ENCODE results near the gene ADORA3. TPM values are rescaled to one million over a fixed set of nuclear protein-coding genes. Genes with fewer than 3 reads are reported as not detected.

The ADORA3 gene
- total and polyA plus RNA-seq, 2 of the 8 experiments (the other 6 are each of a cell fraction or from before 2014, with no cell fraction given): 0.03 TPM; not detected in 1

GRCh38 chr1:111475701-111476100, 27.7 kb downstream of the ADORA3 start:
- Histone ChIP-seq H4K20me1 (replicated peaks in 1 of 2; ENCODE audit: control insufficient read depth in 1 of 2, insufficient read depth in 2 of 2, low read length in 2 of 2) (no peaks in the 10 kb centered on the region), H2AFZ (ENCODE audit: low read length) (no peak overlapping the region), H4K8ac (ENCODE audit: extremely low read depth, insufficient read depth, low read length) (no peak overlapping the region), H2AK5ac (ENCODE audit: low read depth, low read length) (no peak overlapping the region), H3K27ac (ENCODE audit: low read depth, low read length) (no peak overlapping the region), H2BK20ac (ENCODE audit: low read length) (no peak overlapping the region), H4K5ac (ENCODE audit: insufficient read length, low read depth, low read length) (no peak overlapping the region), H3K36me3 (ENCODE audit: control insufficient read depth in 2 of 4, insufficient read depth in 4 of 4, low read length in 3 of 4) (no peaks in the 10 kb centered on the region), H2BK12ac (ENCODE audit: low read depth, low read length) (no peak overlapping the region), H3K9ac (replicated peaks in 1 of 4; ENCODE audit: extremely low read depth in 1 of 4, low read depth in 3 of 4, low read length in 3 of 4) (no peak overlapping the region), H3K79me1 (ENCODE audit: low read depth, low read length) (no peaks in the 10 kb centered on the region), H3K9me3 (ENCODE audit: insufficient read depth in 2 of 2, low read depth in 1 of 2, low read length in 1 of 2) (no peaks in the 10 kb centered on the region), H3K4me3 (ENCODE audit: extremely low read depth in 1 of 4, insufficient read depth in 2 of 4, low read depth in 3 of 4, low read length in 4 of 4) (no peak overlapping the region), H3K79me2 (ENCODE audit: control insufficient read depth in 1 of 2, insufficient read depth in 2 of 2, low read length in 2 of 2) (no peaks in the 10 kb centered on the region), H3K23ac (ENCODE audit: insufficient read length) (no peak overlapping the region), H3K56ac (replicated peaks; ENCODE audit: insufficient read length, low read depth, low read length) (no peak overlapping the region), H3K4ac (replicated peaks; ENCODE audit: insufficient read length, low read depth, low read length) (no peak overlapping the region), H3K27me3 (replicated peaks in 1 of 4; ENCODE audit: control insufficient read depth in 3 of 4, extremely low read depth in 1 of 4, insufficient read depth in 3 of 4, low read length in 3 of 4) (no peaks in the 10 kb centered on the region), H2BK15ac (ENCODE audit: low read length) (no peak overlapping the region), H3K14ac (ENCODE audit: insufficient read length) (no peak overlapping the region), H3K23me2 (ENCODE audit: low read depth, low read length) (no peaks in the 10 kb centered on the region), H3K4me1 (replicated peaks in 1 of 4; ENCODE audit: control insufficient read depth in 3 of 4, insufficient read depth in 4 of 4, low read length in 3 of 4) (no peaks in the 10 kb centered on the region), H2BK120ac (replicated peaks; ENCODE audit: low read depth, low read length) (no peak overlapping the region), H4K91ac (replicated peaks; ENCODE audit: insufficient read length, low read length) (no peak overlapping the region), H3K18ac (ENCODE audit: extremely low read depth, low read length) (no peak overlapping the region), H3K4me2 (ENCODE audit: insufficient read depth in 1 of 2, low read depth in 2 of 2, low read length in 2 of 2) (no peak overlapping the region), H2BK5ac (ENCODE audit: low read depth, low read length) (no peak overlapping the region)
- DNase-seq (ENCODE audit: low read depth in 1 of 2, low spot score in 2 of 2): no peak
- ChIA-PET POLR2A (ENCODE audit: partially characterized antibody) (interaction anchor here (0.7 kb wide), 1 partner anchor 513 kb away, joined by 3 read pairs; no protein-coding TSS in a partner anchor), CTCF (ENCODE audit: partially characterized antibody) (interaction anchor here (0.5 to 1.9 kb wide), 5 partner anchors 9 to 271 kb away, joined by 3 to 6 read pairs (median 3); no protein-coding TSS in a partner anchor)
- FAIRE-seq: no peak
- TF ChIP-seq SAP30 (IDR thresholded peaks at IDR 0.05; ENCODE audit: insufficient read depth, insufficient replicate concordance, low read length) (no peak), NRF1 (IDR thresholded peaks at IDR 0.05; ENCODE audit: low read depth, low read length) (no peak)
- 84% methylated on average over 5 of the region's 5 CpGs; no CpG with 5 or more reads in 1 of the 2 experiments for WGBS, 2 experiments (ENCODE audit: extremely low coverage in 1 of 2, insufficient coverage in 1 of 2, insufficient read length in 1 of 2, insufficient replicate concordance in 2 of 2, low coverage in 1 of 2, low lambda C conversion rate in 2 of 2, missing lambda C conversion rate in 1 of 2)

Data from H1 (cell line).